ENCODE results near the gene POLR1H. TPM values are rescaled to one million over a fixed set of nuclear protein-coding genes. Genes with fewer than 3 reads are reported as not detected.
"Not testable (repeated sequence)": the region's sequence is repeated elsewhere in the genome, so short reads cannot be mapped to it uniquely, and the experiment has no call there.

POLR1H gene
- total RNA-seq, 2 donors from 2014 or later, result 23.0 to 27.2 TPM

- Mint-ChIP-seq H3K27me3 (ENCODE audit: insufficient read depth) (no peaks in the 10 kb centered on the region), H3K36me3 (ENCODE audit: low read depth) (peaks cover 2% of the 10 kb centered on the region), H3K9me3 (no peaks in the 10 kb centered on the region), H3K27ac (no peak overlapping the region), H3K4me1 (no peaks in the 10 kb centered on the region), H3K4me3 (no peak overlapping the region)
- no peak for DNase-seq
- no peak for TF ChIP-seq CTCF (conservative IDR thresholded peaks at IDR 0.05)
- Histone ChIP-seq H3K36me3 (ENCODE audit: control insufficient read depth, insufficient read depth, low read length) (no peaks in the 10 kb centered on the region), H3K9me3 (ENCODE audit: control insufficient read depth, low read length) (no peaks in the 10 kb centered on the region), H3K9ac (ENCODE audit: extremely low read depth, low read length, poor library complexity, severe bottlenecking) (no peak overlapping the region), H3K4me1 (ENCODE audit: control insufficient read depth, insufficient read depth, low read length) (no peaks in the 10 kb centered on the region), H3K27me3 (ENCODE audit: control insufficient read depth, insufficient read depth, low read length, poor library complexity, severe bottlenecking) (no peaks in the 10 kb centered on the region), H3K27ac (ENCODE audit: low read depth, low read length) (no peak overlapping the region), H3K4me3 (ENCODE audit: low read length) (no peak overlapping the region)
- 82% methylated on average over 1 of the region's 1 CpG; no CpG with 5 or more reads in 1 of the 2 experiments for WGBS, 2 experiments (ENCODE audit: insufficient coverage in 1 of 2, insufficient read length in 1 of 2)
Observed at GRCh38 chr6:30020626-30021025, 40.4 kb upstream of the POLR1H start.

GRCh38 chr6:30022189-30022588 lies 38.9 kb upstream of the POLR1H start:
- H3K27me3 Mint-ChIP-seq (ENCODE audit: insufficient read depth), result no peaks in the 10 kb centered on the region
- Histone ChIP-seq H3K4me3 (ENCODE audit: low read length) (no peak overlapping the region), H3K27ac (ENCODE audit: low read depth, low read length) (no peak overlapping the region), H3K36me3 (ENCODE audit: control insufficient read depth, insufficient read depth, low read length) (no peaks in the 10 kb centered on the region), H3K9me3 (ENCODE audit: control insufficient read depth, low read length) (no peaks in the 10 kb centered on the region), H3K9ac (ENCODE audit: extremely low read depth, low read length, poor library complexity, severe bottlenecking) (no peak overlapping the region), H3K27me3 (ENCODE audit: control insufficient read depth, insufficient read depth, low read length, poor library complexity, severe bottlenecking) (no peaks in the 10 kb centered on the region), H3K4me1 (ENCODE audit: control insufficient read depth, insufficient read depth, low read length) (no peaks in the 10 kb centered on the region)
- no peaks in the 10 kb centered on the region for H3K9me3 Mint-ChIP-seq
- H3K27ac Mint-ChIP-seq, result no peak overlapping the region
- H3K4me3 Mint-ChIP-seq, result no peak overlapping the region
- no peak for TF ChIP-seq CTCF (conservative IDR thresholded peaks at IDR 0.05)
- H3K4me1 Mint-ChIP-seq, result peaks cover 5% of the 10 kb centered on the region
- no peak for DNase-seq
- H3K36me3 Mint-ChIP-seq (ENCODE audit: low read depth), result peaks cover 4% of the 10 kb centered on the region
- 66% methylated on average over 2 of the region's 3 CpGs; no CpG with 5 or more reads in 1 of the 2 experiments for WGBS, 2 experiments (ENCODE audit: insufficient coverage in 1 of 2, insufficient read length in 1 of 2)

- not testable (repeated sequence) for H3K27ac Mint-ChIP-seq; H3K9me3 Mint-ChIP-seq; H3K9ac ChIP-seq (ENCODE audit: extremely low read depth, low read length, poor library complexity, severe bottlenecking); H3K27me3 ChIP-seq (ENCODE audit: control insufficient read depth, insufficient read depth, low read length, poor library complexity, severe bottlenecking); H3K4me1 ChIP-seq (ENCODE audit: control insufficient read depth, insufficient read depth, low read length); H3K4me3 ChIP-seq (ENCODE audit: low read length); H3K36me3 Mint-ChIP-seq (ENCODE audit: low read depth); H3K4me3 Mint-ChIP-seq; DNase-seq; H3K27ac ChIP-seq (ENCODE audit: low read depth, low read length); H3K27me3 Mint-ChIP-seq (ENCODE audit: insufficient read depth); H3K4me1 Mint-ChIP-seq; H3K9me3 ChIP-seq (ENCODE audit: control insufficient read depth, low read length); H3K36me3 ChIP-seq (ENCODE audit: control insufficient read depth, insufficient read depth, low read length)
Observed at GRCh38 chr6:30022712-30023111, 38.4 kb upstream of the POLR1H start.

- H3K27me3 Mint-ChIP-seq (ENCODE audit: insufficient read depth), result no peaks in the 10 kb centered on the region
- Histone ChIP-seq H3K36me3 (ENCODE audit: control insufficient read depth, insufficient read depth, low read length) (no peaks in the 10 kb centered on the region), H3K27me3 (ENCODE audit: control insufficient read depth, insufficient read depth, low read length, poor library complexity, severe bottlenecking) (no peaks in the 10 kb centered on the region), H3K4me1 (ENCODE audit: control insufficient read depth, insufficient read depth, low read length) (no peaks in the 10 kb centered on the region), H3K9me3 (ENCODE audit: control insufficient read depth, low read length) (no peaks in the 10 kb centered on the region), H3K9ac (ENCODE audit: extremely low read depth, low read length, poor library complexity, severe bottlenecking) (no peak overlapping the region), H3K4me3 (ENCODE audit: low read length) (no peak overlapping the region), H3K27ac (ENCODE audit: low read depth, low read length) (no peak overlapping the region)
- peaks cover 5% of the 10 kb centered on the region for H3K4me1 Mint-ChIP-seq
- no peak overlapping the region for H3K4me3 Mint-ChIP-seq
- peaks cover 4% of the 10 kb centered on the region for H3K36me3 Mint-ChIP-seq (ENCODE audit: low read depth)
- H3K27ac Mint-ChIP-seq, result no peak overlapping the region
- 88% methylated on average over 1 of the region's 1 CpG; no CpG with 5 or more reads in 1 of the 2 experiments for WGBS, 2 experiments (ENCODE audit: insufficient coverage in 1 of 2, insufficient read length in 1 of 2)
- no peaks in the 10 kb centered on the region for H3K9me3 Mint-ChIP-seq
- TF ChIP-seq CTCF (conservative IDR thresholded peaks at IDR 0.05), result no peak
- DNase-seq, result no peak
Observed at GRCh38 chr6:30025186-30025585, 35.9 kb upstream of the POLR1H start.

All from endodermal cell (in vitro differentiated cells).